Measurements from ENCODE around the gene TMEM14C.

Gene TMEM14C

GRCh38 chr6:10763006-10763405 is 40.1 kb downstream of the TMEM14C start:
- no peak for DNase-seq (ENCODE audit: low read depth)

- DNase-seq (ENCODE audit: low read depth), result no peak
These were observed 46.5 kb downstream of the TMEM14C start for GRCh38 chr6:10769419-10769818.

GRCh38 chr6:10771371-10771894 is 48.6 kb downstream of the TMEM14C start:
- no peak for DNase-seq (ENCODE audit: low read depth)

DNA sequence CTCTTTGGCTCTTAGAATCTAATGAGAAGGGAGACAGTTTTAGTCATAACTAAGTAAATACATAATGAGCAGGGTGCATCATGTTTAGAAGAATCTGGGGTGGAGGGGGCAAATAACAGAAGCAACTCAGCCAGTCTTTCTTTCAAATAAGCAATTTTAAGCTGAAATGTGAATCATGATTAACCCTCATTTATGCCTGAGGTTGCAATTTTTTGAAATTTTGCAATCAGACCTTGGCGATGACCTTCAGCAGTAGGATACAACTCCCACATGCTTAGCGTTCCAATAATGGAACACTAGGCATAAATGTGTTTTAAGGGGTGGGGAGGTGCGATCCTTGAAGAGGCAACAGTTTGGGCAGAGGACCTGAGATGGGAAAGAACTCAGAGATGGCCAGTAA is 55.4 kb downstream of the TMEM14C start:
- DNase-seq (ENCODE audit: low read depth), result no peak

- DNase-seq (ENCODE audit: low read depth), result no peak
These were observed 56.2 kb downstream of the TMEM14C start for GRCh38 chr6:10779076-10779475.
